Right forelimb (tissue), 1 donor: Measurements from ENCODE around the gene TM4SF18.
"Not testable (repeated sequence)": the region's sequence is repeated elsewhere in the genome, so short reads cannot be mapped to it uniquely, and the experiment has no call there.

Experiments used
- DNase-seq: peaks from one replicate; pipeline ENCODE4 v3.0.0-alpha.2; 2018

The TM4SF18 gene

GRCh38 chr3:149333176-149333859, at the start of gene TM4SF18:
Gene TM4SF18, minus strand, starts transcription at chr3:149333636. Its CDS starts 254 bp downstream, at chr3:149333382.
- no peak for DNase-seq

GRCh38 chr3:149382518-149382917, 49.1 kb upstream of the TM4SF18 start:
- DNase-seq, result no peak

- DNase-seq, result no peak
Measured at GRCh38 chr3:149382101-149382467, 48.6 kb upstream of the TM4SF18 start.

GRCh38 chr3:149381173-149382100, 48.0 kb upstream of the TM4SF18 start:
- no peak for DNase-seq

- DNase-seq, result not testable (repeated sequence)
Measured at GRCh38 chr3:149380220-149380619, 46.8 kb upstream of the TM4SF18 start.

GRCh38 chr3:149378478-149379309, 45.3 kb upstream of the TM4SF18 start:
- no peak for DNase-seq

- DNase-seq, result peak; percentile 68
Measured at GRCh38 chr3:149377408-149378364, 44.2 kb upstream of the TM4SF18 start, which contains the start of gene TM4SF1. Gene TM4SF1, minus strand, starts transcription at chr3:149377649. Its CDS starts 102 bp downstream, at chr3:149377547.

GRCh38 chr3:149376718-149377407, 43.4 kb upstream of the TM4SF18 start:
- DNase-seq, result no peak

- DNase-seq, result no peak
Measured at GRCh38 chr3:149375501-149376196, 42.2 kb upstream of the TM4SF18 start.

GRCh38 chr3:149374793-149375500, 41.5 kb upstream of the TM4SF18 start:
- no peak for DNase-seq

GRCh38 chr3:149374391-149374790, 41.0 kb upstream of the TM4SF18 start:
- no peak for DNase-seq

GRCh38 chr3:149373235-149374125, 40.0 kb upstream of the TM4SF18 start:
- no peak for DNase-seq

- no peak for DNase-seq
Measured at GRCh38 chr3:149371723-149372114, 38.3 kb upstream of the TM4SF18 start.

- no peak for DNase-seq
Measured at GRCh38 chr3:149371001-149371722, 37.7 kb upstream of the TM4SF18 start.

GRCh38 chr3:149369991-149370866, 36.8 kb upstream of the TM4SF18 start:
- DNase-seq, result no peak

GRCh38 chr3:149368674-149369497, 35.5 kb upstream of the TM4SF18 start:
- DNase-seq, result no peak
